ENCODE data around the gene LRRC23.

- TF ChIP-seq CTCF (IDR thresholded peaks at IDR 0.05) (no peak), EZH2 (IDR thresholded peaks at IDR 0.05; ENCODE audit: borderline replicate concordance, insufficient read depth, low read depth, low read length, poor library complexity, severe bottlenecking) (no peak)
These were observed 10.5 kb downstream of the LRRC23 start for GRCh38 chr12:6914947-6915788.

All from B cell (primary cell).